Spinal cord (tissue), 10 donors: ENCODE results near the gene PICALM. TPM values are rescaled to one million over a fixed set of nuclear protein-coding genes. Genes with fewer than 3 reads are reported as not detected.

Source experiments
- DNase-seq, 6 donors: peaks; one replicate each; pipeline versions ENCODE4 v3.0.0 to v3.0.0-alpha.2; 2013 to 2015; ENCODE audit warnings: low spot score in 6 of 6, low read depth in 4 of 6
- H3K27ac ChIP-seq: one replicate; pipeline ENCODE4 v1.5.1; 2013; ENCODE audit warnings: low read depth, low read length, control low read depth
- H3K27me3 ChIP-seq: one replicate; pipeline ENCODE4 v1.6.1; 2013; ENCODE audit warnings: low read length; ENCODE audit not compliant: control insufficient read depth, insufficient read depth
- H3K36me3 ChIP-seq: one replicate; pipeline ENCODE4 v1.6.1; 2013; ENCODE audit warnings: low read length; ENCODE audit not compliant: control insufficient read depth, insufficient read depth
- H3K4me1 ChIP-seq: one replicate; pipeline ENCODE4 v1.6.1; 2013; ENCODE audit warnings: low read length; ENCODE audit not compliant: control insufficient read depth, insufficient read depth
- H3K4me3 ChIP-seq: one replicate; pipeline ENCODE4 v1.5.1; 2013; ENCODE audit warnings: low read depth, low read length, control low read depth
- H3K9me3 ChIP-seq: one replicate; pipeline ENCODE4 v1.6.1; 2013; ENCODE audit warnings: low read length; ENCODE audit not compliant: control insufficient read depth, insufficient read depth
- WGBS: methylation state at CpG from one replicate; pipeline ENCODE4 v1.1.5; 2013; ENCODE audit warnings: missing lambda C conversion rate; ENCODE audit not compliant: insufficient coverage; 5-methylcytosine and 5-hydroxymethylcytosine counted together
- polyA plus RNA-seq, 2 donors: library from polyadenylated mRNA; unstranded; fragments of 120-200 nt; gene quantifications; one replicate each; pipeline ENCODE4 v1.2.1, GENCODE V29; 2013; ENCODE audit not compliant: insufficient read length in 2 of 2
- total RNA-seq, 2 donors: library from RNA; depleted of rRNA in 1 of 2; stranded (reverse); fragments of 120-200 nt in 1 of 2; fragments of >200 nt in 1 of 2; gene quantifications; one replicate each; pipeline versions ENCODE4 v1.2.3 to v1.2.4, GENCODE V29; 2013 to 2014
- donor health status: healthy.

The PICALM gene
- total and polyA plus RNA-seq, 4 donors: 147 to 512 (median 183) TPM

- no peaks in the 10 kb centered on the region for H3K4me1 ChIP-seq
- DNase-seq: no peak
- H3K9me3 ChIP-seq: no peaks in the 10 kb centered on the region
- H3K27me3 ChIP-seq: no peaks in the 10 kb centered on the region
- no peak overlapping the region for H3K27ac ChIP-seq
- no peaks in the 10 kb centered on the region for H3K36me3 ChIP-seq
- WGBS: 83% methylated on average over 1 of the region's 6 CpGs
- no peak overlapping the region for H3K4me3 ChIP-seq
These were observed 154.5 kb downstream of the PICALM start for GRCh38 chr11:85914425-85914824.

- no peak overlapping the region for H3K27ac ChIP-seq
- DNase-seq: no peak
- H3K9me3 ChIP-seq: no peaks in the 10 kb centered on the region
- no peaks in the 10 kb centered on the region for H3K4me1 ChIP-seq
- H3K4me3 ChIP-seq: no peak overlapping the region
- no peaks in the 10 kb centered on the region for H3K36me3 ChIP-seq
- H3K27me3 ChIP-seq: no peaks in the 10 kb centered on the region
These were observed 155.4 kb downstream of the PICALM start for GRCh38 chr11:85913513-85913912.

- DNase-seq: no peak
- no peaks in the 10 kb centered on the region for H3K4me1 ChIP-seq
- H3K27ac ChIP-seq: no peak overlapping the region
- WGBS: 93% methylated on average over 2 of the region's 2 CpGs
- H3K27me3 ChIP-seq: no peaks in the 10 kb centered on the region
- no peak overlapping the region for H3K4me3 ChIP-seq
- no peaks in the 10 kb centered on the region for H3K36me3 ChIP-seq
- no peaks in the 10 kb centered on the region for H3K9me3 ChIP-seq
These were observed 156.5 kb downstream of the PICALM start for GRCh38 chr11:85912414-85912813.

Other genes starting within 250 kb of the PICALM start
- gene CCDC83, start 213.7 kb downstream of the PICALM start, total RNA-seq: not detected
- not detected for gene CCDC83, start 213.7 kb downstream of the PICALM start, polyA plus RNA-seq
- 10 to 100 TPM; 18.3 to 34.0 TPM for gene EED, start 175.7 kb upstream of the PICALM start, total RNA-seq
- gene EED, start 175.7 kb upstream of the PICALM start, polyA plus RNA-seq: 10 to 100 TPM; 31.9 to 33.3 TPM
- 10 to 100 TPM; 49.0 to 70.3 TPM for gene HIKESHI, start 233.2 kb upstream of the PICALM start, total RNA-seq
- gene HIKESHI, start 233.2 kb upstream of the PICALM start, polyA plus RNA-seq: 10 to 100 TPM; 64.9 to 69.0 TPM